ENCODE measurements around the gene TMEM39A. TPM values are rescaled to one million over a fixed set of nuclear protein-coding genes. Genes with fewer than 3 reads are reported as not detected.

The TMEM39A gene
- polyA plus RNA-seq, 1 of the 3 experiments (the other 2 are of a cell fraction): 13.2 TPM

GRCh38 chr3:119483101-119483500 is 19.7 kb upstream of the TMEM39A start:
- no peak for DNase-seq
- Histone ChIP-seq H3K4me2 (no peak overlapping the region), H3K36me3 (replicated peaks in 1 of 2; ENCODE audit: control insufficient read depth in 1 of 2, insufficient read depth in 2 of 2, low read length in 1 of 2) (peaks cover 47 to 63% of the 10 kb centered on the region in 2 experiments), H3K27me3 (ENCODE audit: insufficient read depth) (no peaks in the 10 kb centered on the region), H3K9ac (no peak overlapping the region), H3K79me2 (ENCODE audit: insufficient read depth) (no peaks in the 10 kb centered on the region), H3F3A (replicated peaks; ENCODE audit: insufficient read depth) (no peaks in the 10 kb centered on the region), H3K9me2 (no peaks in the 10 kb centered on the region), H3K27ac (ENCODE audit: low read depth in 2 of 2, low read length in 1 of 2) (no peak overlapping the region), H2AFZ (ENCODE audit: low read depth) (no peak overlapping the region), H3K9me3 (no peaks in the 10 kb centered on the region), H3K4me3 (ENCODE audit: low read depth in 2 of 2, low read length in 1 of 2) (no peak overlapping the region), H3K4me1 (ENCODE audit: control insufficient read depth in 1 of 2, insufficient read depth in 2 of 2, low read depth in 1 of 2, low read length in 1 of 2) (no peaks in the 10 kb centered on the region), H4K20me1 (ENCODE audit: insufficient read depth) (no peaks in the 10 kb centered on the region)
- 89% methylated on average over 1 of the region's 1 CpG for WGBS (ENCODE audit: low lambda C conversion rate)
- TF ChIP-seq SIN3A (IDR thresholded peaks at IDR 0.05; ENCODE audit: borderline replicate concordance, low read depth, low read length) (no peak), CHD2 (IDR thresholded peaks at IDR 0.05; ENCODE audit: low read length, partially characterized antibody) (no peak)
- ChIA-PET POLR2A (no interaction called here), CTCF (no interaction called here)

- Histone ChIP-seq H3K27me3 (ENCODE audit: insufficient read depth) (no peaks in the 10 kb centered on the region), H3K4me3 (ENCODE audit: low read depth in 2 of 2, low read length in 1 of 2) (no peak overlapping the region), H3K79me2 (ENCODE audit: insufficient read depth) (no peaks in the 10 kb centered on the region), H3K9ac (no peak overlapping the region), H3K27ac (ENCODE audit: low read depth in 2 of 2, low read length in 1 of 2) (no peak overlapping the region; a peak in 1 of 4 replicates), H2AFZ (ENCODE audit: low read depth) (no peak overlapping the region), H4K20me1 (ENCODE audit: insufficient read depth) (no peaks in the 10 kb centered on the region), H3K36me3 (replicated peaks in 1 of 2; ENCODE audit: control insufficient read depth in 1 of 2, insufficient read depth in 2 of 2, low read length in 1 of 2) (peaks cover 53 to 63% of the 10 kb centered on the region in 2 experiments), H3K9me2 (no peaks in the 10 kb centered on the region), H3K4me1 (ENCODE audit: control insufficient read depth in 1 of 2, insufficient read depth in 2 of 2, low read depth in 1 of 2, low read length in 1 of 2) (no peaks in the 10 kb centered on the region), H3K9me3 (no peaks in the 10 kb centered on the region), H3F3A (replicated peaks; ENCODE audit: insufficient read depth) (no peaks in the 10 kb centered on the region), H3K4me2 (no peak overlapping the region)
- ChIA-PET POLR2A (interaction anchor here (0.9 kb wide), 1 partner anchor 17 kb away, joined by 3 read pairs; the partner anchor contains the start of gene TIMMDC1), CTCF (no interaction called here)
- DNase-seq: no peak
- TF ChIP-seq MAX (IDR thresholded peaks at IDR 0.05; ENCODE audit: low read depth) (no peak), IRF3 (IDR thresholded peaks at IDR 0.05; ENCODE audit: low read depth, low read length) (no peak), NRF1 (IDR thresholded peaks at IDR 0.05; ENCODE audit: low read depth, low read length) (no peak), RCOR1 (IDR thresholded peaks at IDR 0.05; ENCODE audit: low read length) (no peak), RFX5 (IDR thresholded peaks at IDR 0.05; ENCODE audit: low read length) (no peak), USF2 (IDR thresholded peaks at IDR 0.05; ENCODE audit: borderline replicate concordance, low read depth, low read length) (no peak), REST (IDR thresholded peaks at IDR 0.05; ENCODE audit: low read depth, low read length) (no peak), GATA2 (CRISPR knock-in tag; IDR thresholded peaks at IDR 0.05) (no peak), NFIC (IDR thresholded peaks at IDR 0.05; ENCODE audit: borderline replicate concordance) (no peak)
- 100% methylated on average over 2 of the region's 2 CpGs for WGBS (ENCODE audit: low lambda C conversion rate)
Measured at GRCh38 chr3:119481079-119481478, 17.7 kb upstream of the TMEM39A start.
